Neural crest cell (in vitro differentiated cells): Measurements from ENCODE around the gene TFAP2E. TPM values are rescaled to one million over a fixed set of nuclear protein-coding genes. Genes with fewer than 3 reads are reported as not detected.

Source experiments
- DNase-seq: peaks from one replicate; pipeline ENCODE4 v3.0.0; 2021; ENCODE audit warnings: low read depth, mixed read lengths, low spot score
- H3K27ac Mint-ChIP-seq: one replicate; pipeline ENCODE4 v1.8.0; 2021; ENCODE audit warnings: mild to moderate bottlenecking, mixed read lengths; ENCODE audit not compliant: unreplicated experiment
- H3K27me3 Mint-ChIP-seq: 2 replicates; pipeline ENCODE4 v1.8.0; 2021; ENCODE audit warnings: low read depth, mild to moderate bottlenecking, mixed read lengths
- H3K36me3 Mint-ChIP-seq: 2 replicates; pipeline ENCODE4 v1.8.0; 2021; ENCODE audit warnings: low read depth, mild to moderate bottlenecking, mixed read lengths
- H3K4me1 Mint-ChIP-seq: 2 replicates; pipeline ENCODE4 v1.8.0; 2021; ENCODE audit warnings: mixed read lengths
- H3K4me3 Mint-ChIP-seq: one replicate; pipeline ENCODE4 v1.8.0; 2021; ENCODE audit warnings: mild to moderate bottlenecking, mixed read lengths
- H3K9me3 Mint-ChIP-seq: 2 replicates; pipeline ENCODE4 v1.8.0; 2021; ENCODE audit warnings: mixed read lengths
- total RNA-seq: library from RNA; stranded (reverse); gene quantifications from 2 replicates; pipeline ENCODE4 v1.2.1, GENCODE V29; 2021
- TF ChIP-seq, protein P1 (sequence below): fragments of 200-600 bp; sonication (generic); conservative IDR thresholded peaks from 2 replicates; pipeline ENCODE4 v1.5.0; 2021; ENCODE audit warnings: antibody characterized with exemption, mild to moderate bottlenecking

The TFAP2E gene
- total RNA-seq, 1 donor from 2014 or later, result 0.61 TPM

DNA sequence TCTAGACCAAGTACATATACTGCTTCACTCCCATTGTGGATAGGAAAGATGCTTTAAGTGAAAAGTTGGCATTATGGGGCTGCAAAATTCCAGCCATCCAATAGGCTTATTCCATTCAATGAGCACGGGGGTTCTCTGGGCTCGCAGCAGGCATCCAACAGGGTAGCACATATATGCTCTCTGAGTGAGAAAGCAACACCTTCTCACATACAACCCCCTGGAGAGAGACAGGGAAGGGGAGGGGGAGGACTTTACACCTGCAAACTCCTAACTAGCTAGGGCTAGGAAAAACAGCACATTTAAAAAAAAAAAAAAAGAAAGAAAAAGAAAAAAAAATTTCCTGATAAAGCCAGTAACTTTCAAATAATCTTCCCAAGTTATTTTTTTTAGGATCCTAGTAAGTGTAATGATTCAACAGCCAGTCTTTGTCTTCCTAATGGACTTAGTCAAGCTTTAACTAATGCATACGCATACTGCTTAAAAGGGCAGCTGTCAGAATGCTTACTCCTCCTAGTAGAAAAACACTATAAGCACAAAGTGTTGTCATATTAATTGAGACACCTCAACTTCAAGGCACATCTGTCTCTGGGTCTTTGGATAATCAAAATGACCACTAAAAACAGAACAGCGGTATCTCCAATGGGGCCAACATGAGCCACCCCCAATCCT, 49.5 kb downstream of the TFAP2E start:
- Mint-ChIP-seq H3K4me1 (no peaks in the 10 kb centered on the region), H3K36me3 (peaks cover 6% of the 10 kb centered on the region), H3K4me3 (no peak overlapping the region), H3K9me3 (no peaks in the 10 kb centered on the region), H3K27me3 (no peaks in the 10 kb centered on the region), H3K27ac (no peak overlapping the region)
- no peak for DNase-seq
- TF ChIP-seq, protein P1, sequence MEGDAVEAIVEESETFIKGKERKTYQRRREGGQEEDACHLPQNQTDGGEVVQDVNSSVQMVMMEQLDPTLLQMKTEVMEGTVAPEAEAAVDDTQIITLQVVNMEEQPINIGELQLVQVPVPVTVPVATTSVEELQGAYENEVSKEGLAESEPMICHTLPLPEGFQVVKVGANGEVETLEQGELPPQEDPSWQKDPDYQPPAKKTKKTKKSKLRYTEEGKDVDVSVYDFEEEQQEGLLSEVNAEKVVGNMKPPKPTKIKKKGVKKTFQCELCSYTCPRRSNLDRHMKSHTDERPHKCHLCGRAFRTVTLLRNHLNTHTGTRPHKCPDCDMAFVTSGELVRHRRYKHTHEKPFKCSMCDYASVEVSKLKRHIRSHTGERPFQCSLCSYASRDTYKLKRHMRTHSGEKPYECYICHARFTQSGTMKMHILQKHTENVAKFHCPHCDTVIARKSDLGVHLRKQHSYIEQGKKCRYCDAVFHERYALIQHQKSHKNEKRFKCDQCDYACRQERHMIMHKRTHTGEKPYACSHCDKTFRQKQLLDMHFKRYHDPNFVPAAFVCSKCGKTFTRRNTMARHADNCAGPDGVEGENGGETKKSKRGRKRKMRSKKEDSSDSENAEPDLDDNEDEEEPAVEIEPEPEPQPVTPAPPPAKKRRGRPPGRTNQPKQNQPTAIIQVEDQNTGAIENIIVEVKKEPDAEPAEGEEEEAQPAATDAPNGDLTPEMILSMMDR, result no peak

DNA sequence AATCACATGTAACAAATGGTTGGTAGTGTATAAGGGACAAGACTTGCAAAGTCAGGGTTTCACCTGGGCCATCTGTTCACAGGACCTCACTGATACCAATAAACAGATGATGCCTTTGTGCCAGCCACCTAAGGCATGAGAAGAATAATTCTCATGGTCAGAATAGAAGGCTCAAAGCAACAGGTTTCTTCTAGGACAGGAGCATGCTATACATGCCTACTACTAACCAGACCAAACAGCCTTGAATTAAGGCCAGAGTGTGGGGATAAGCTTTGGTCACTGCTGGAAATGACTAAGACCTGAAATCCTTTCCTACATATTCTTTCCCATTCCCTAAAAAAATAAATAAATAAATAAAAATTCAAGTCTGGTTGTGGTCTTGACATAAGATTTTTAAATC, 50.7 kb downstream of the TFAP2E start:
- TF ChIP-seq, protein P1, result no peak
- no peaks in the 10 kb centered on the region for H3K27me3 Mint-ChIP-seq
- H3K4me3 Mint-ChIP-seq, result no peak overlapping the region
- H3K27ac Mint-ChIP-seq, result no peak overlapping the region
- no peaks in the 10 kb centered on the region for H3K36me3 Mint-ChIP-seq
- no peak for DNase-seq
- no peaks in the 10 kb centered on the region for H3K9me3 Mint-ChIP-seq
- no peaks in the 10 kb centered on the region for H3K4me1 Mint-ChIP-seq

- TF ChIP-seq, protein P1, result no peak
- DNase-seq, result no peak
- Mint-ChIP-seq H3K27ac (no peak overlapping the region), H3K4me1 (no peaks in the 10 kb centered on the region), H3K9me3 (no peaks in the 10 kb centered on the region), H3K36me3 (peaks cover 7% of the 10 kb centered on the region), H3K27me3 (no peaks in the 10 kb centered on the region), H3K4me3 (no peak overlapping the region)
Measured at GRCh38 chr1:35629051-35629450, 55.9 kb downstream of the TFAP2E start.

- no peak overlapping the region for H3K27ac Mint-ChIP-seq
- no peaks in the 10 kb centered on the region for H3K27me3 Mint-ChIP-seq
- H3K36me3 Mint-ChIP-seq, result peaks cover 9% of the 10 kb centered on the region
- no peaks in the 10 kb centered on the region for H3K9me3 Mint-ChIP-seq
- no peak for DNase-seq
- no peak overlapping the region for H3K4me3 Mint-ChIP-seq
- H3K4me1 Mint-ChIP-seq, result no peaks in the 10 kb centered on the region
- TF ChIP-seq, protein P1, result no peak
Measured at GRCh38 chr1:35631396-35631795, 58.3 kb downstream of the TFAP2E start.

DNA sequence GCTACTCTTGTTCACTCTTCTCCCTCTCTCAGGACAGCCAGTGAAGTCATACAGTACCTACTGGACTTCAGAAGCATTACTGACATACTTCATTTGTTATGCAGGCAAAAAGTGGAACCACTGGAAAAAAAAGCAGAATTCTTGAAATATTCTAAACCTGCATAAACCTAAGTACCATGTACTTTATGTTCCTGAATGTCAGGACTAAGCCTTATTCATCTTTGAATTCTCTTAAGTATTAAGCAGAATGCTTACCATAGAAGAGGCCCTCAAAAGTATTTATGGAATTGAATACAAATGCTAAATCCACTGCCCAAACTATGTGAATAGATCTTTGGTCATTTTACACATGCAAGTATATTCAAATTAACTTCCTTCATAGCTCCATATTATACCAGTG, 60.4 kb downstream of the TFAP2E start:
- TF ChIP-seq, protein P1, result no peak
- no peak overlapping the region for H3K4me3 Mint-ChIP-seq
- no peaks in the 10 kb centered on the region for H3K9me3 Mint-ChIP-seq
- no peak for DNase-seq
- no peaks in the 10 kb centered on the region for H3K27me3 Mint-ChIP-seq
- no peak overlapping the region for H3K27ac Mint-ChIP-seq
- peaks cover 11% of the 10 kb centered on the region for H3K4me1 Mint-ChIP-seq
- H3K36me3 Mint-ChIP-seq, result peaks cover 9% of the 10 kb centered on the region
